Fibroblast of the aortic adventitia (primary cell): ENCODE results near the gene ENPP1. TPM values are rescaled to one million over a fixed set of nuclear protein-coding genes. Genes with fewer than 3 reads are reported as not detected.
A peak's percentile ranks its signal among the peaks of the same experiment; 100 is the strongest.

ENCODE experiments used
- DNase-seq: peaks from one replicate; pipeline ENCODE4 v3.0.0-alpha.2; 2010; ENCODE audit warnings: low read depth
- H3K4me3 ChIP-seq: 2 replicates; pipeline ENCODE4 v1.5.1; 2011; ENCODE audit warnings: low read depth, mild to moderate bottlenecking, control low read depth, low read length, moderate library complexity
- CTCF ChIP-seq: IDR thresholded peaks from 2 replicates; pipeline ENCODE4 v1.5.1; 2011; ENCODE audit warnings: mild to moderate bottlenecking, low read length, control low read depth, inconsistent platforms; ENCODE audit not compliant: insufficient read depth
- total RNA-seq: library from RNA; depleted of rRNA; stranded (reverse); fragments of >200 nt; gene quantifications from 2 replicates; pipeline ENCODE4 v1.2.3, GENCODE V29; 2012; ENCODE audit warnings: low replicate concordance

Gene ENPP1
- total RNA-seq, 1 donor: 7.4 TPM

GRCh38 chr6:131808460-131809269 lies 845 bp downstream of the ENPP1 start:
- DNase-seq: no peak
- H3K4me3 ChIP-seq: peak overlapping the region; percentile 67
- TF ChIP-seq CTCF: no peak

GRCh38 chr6:131811500-131811899 lies 3.7 kb downstream of the ENPP1 start:
- TF ChIP-seq CTCF: no peak
- no peak for DNase-seq
- H3K4me3 ChIP-seq: no peak overlapping the region

- H3K4me3 ChIP-seq: no peak overlapping the region
- TF ChIP-seq CTCF: no peak
- DNase-seq: peak; percentile 50
Measured at GRCh38 chr6:131813991-131814390, 6.2 kb downstream of the ENPP1 start.

- no peak for DNase-seq
- no peak overlapping the region for H3K4me3 ChIP-seq
- no peak for TF ChIP-seq CTCF
Measured at GRCh38 chr6:131816869-131817268, 9.0 kb downstream of the ENPP1 start.

GRCh38 chr6:131819572-131820124 lies 11.8 kb downstream of the ENPP1 start:
- no peak overlapping the region for H3K4me3 ChIP-seq
- no peak for TF ChIP-seq CTCF
- DNase-seq: peak; percentile 95

- no peak for TF ChIP-seq CTCF
- no peak overlapping the region for H3K4me3 ChIP-seq
- DNase-seq: no peak
Measured at GRCh38 chr6:131821010-131821807, 13.4 kb downstream of the ENPP1 start.
